Sigmoid colon (tissue), 3 donors: ENCODE data around the gene PBLD.
"Not testable (repeated sequence)": the region's sequence is repeated elsewhere in the genome, so short reads cannot be mapped to it uniquely, and the experiment has no call there.

Experiments used
- POLR2A ChIP-seq, 2 donors: fragments of 450-650 bp; IDR thresholded peaks; one replicate each; pipeline ENCODE4 v1.6.1; 2016; ENCODE audit warnings: antibody characterized with exemption in 2 of 2, mild to moderate bottlenecking in 2 of 2, moderate library complexity in 2 of 2
- TF ChIP-seq, protein P1 (sequence below), 4 experiments: fragments of 450-650 bp in 3 of 4; fragments of 200-600 bp in 1 of 4; IDR thresholded peaks; one replicate each; pipeline ENCODE4 v1.5.1; 2016 to 2019; ENCODE audit warnings: antibody characterized with exemption in 4 of 4, mild to moderate bottlenecking in 3 of 4, moderate library complexity in 2 of 4

DNA sequence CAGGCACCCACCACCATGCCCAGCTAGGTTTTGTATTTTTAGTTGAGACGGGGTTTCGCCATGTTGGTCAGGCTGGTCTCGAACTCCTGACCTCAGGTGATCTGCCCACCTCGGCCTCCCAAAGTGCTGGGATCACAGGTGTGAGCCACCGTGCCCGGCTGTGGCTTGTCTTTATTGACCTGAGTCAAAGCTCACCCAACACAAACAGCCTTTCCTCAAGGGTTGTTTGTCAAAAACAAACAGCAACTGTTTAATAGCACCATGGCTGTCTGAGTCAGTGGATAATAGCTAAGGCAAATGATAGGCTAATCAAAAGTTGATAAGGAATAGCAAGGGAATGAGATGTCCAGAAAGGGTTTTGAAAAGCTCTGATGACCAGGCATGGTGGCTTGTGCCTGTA, 17.8 kb downstream of the PBLD start:
- not testable (repeated sequence) for TF ChIP-seq POLR2A (IDR thresholded peaks at IDR 0.05)
- TF ChIP-seq, protein P1, sequence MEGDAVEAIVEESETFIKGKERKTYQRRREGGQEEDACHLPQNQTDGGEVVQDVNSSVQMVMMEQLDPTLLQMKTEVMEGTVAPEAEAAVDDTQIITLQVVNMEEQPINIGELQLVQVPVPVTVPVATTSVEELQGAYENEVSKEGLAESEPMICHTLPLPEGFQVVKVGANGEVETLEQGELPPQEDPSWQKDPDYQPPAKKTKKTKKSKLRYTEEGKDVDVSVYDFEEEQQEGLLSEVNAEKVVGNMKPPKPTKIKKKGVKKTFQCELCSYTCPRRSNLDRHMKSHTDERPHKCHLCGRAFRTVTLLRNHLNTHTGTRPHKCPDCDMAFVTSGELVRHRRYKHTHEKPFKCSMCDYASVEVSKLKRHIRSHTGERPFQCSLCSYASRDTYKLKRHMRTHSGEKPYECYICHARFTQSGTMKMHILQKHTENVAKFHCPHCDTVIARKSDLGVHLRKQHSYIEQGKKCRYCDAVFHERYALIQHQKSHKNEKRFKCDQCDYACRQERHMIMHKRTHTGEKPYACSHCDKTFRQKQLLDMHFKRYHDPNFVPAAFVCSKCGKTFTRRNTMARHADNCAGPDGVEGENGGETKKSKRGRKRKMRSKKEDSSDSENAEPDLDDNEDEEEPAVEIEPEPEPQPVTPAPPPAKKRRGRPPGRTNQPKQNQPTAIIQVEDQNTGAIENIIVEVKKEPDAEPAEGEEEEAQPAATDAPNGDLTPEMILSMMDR (IDR thresholded peaks at IDR 0.05): not testable (repeated sequence)
